HG02852 (cell line): Measurements from ENCODE around the gene PLD5.

ENCODE experiments used
- ATAC-seq: cut with Tn5 transposase; IDR thresholded peaks from one replicate; pipeline ENCODE4 v1.9.1; 2021; ENCODE audit warnings: mild to moderate bottlenecking, moderate library complexity; ENCODE audit not compliant: unreplicated experiment

PLD5 gene

GRCh38 chr1:242524571-242525359 is at the start of gene PLD5:
PLD5 (minus strand) TSS chr1:242524697.
- ATAC-seq: no peak

- ATAC-seq: no peak
Measured at GRCh38 chr1:242569867-242570266, 45.4 kb upstream of the PLD5 start.

GRCh38 chr1:242568666-242569065 is 44.2 kb upstream of the PLD5 start:
- no peak for ATAC-seq

GRCh38 chr1:242567596-242567995 is 43.1 kb upstream of the PLD5 start:
- ATAC-seq: no peak

GRCh38 chr1:242556759-242557158 is 32.3 kb upstream of the PLD5 start:
- ATAC-seq: no peak

GRCh38 chr1:242556276-242556675 is 31.8 kb upstream of the PLD5 start:
- no peak for ATAC-seq

- ATAC-seq: no peak
Measured at GRCh38 chr1:242554577-242554976, 30.1 kb upstream of the PLD5 start.

GRCh38 chr1:242546849-242547729 is 22.6 kb upstream of the PLD5 start:
- no peak for ATAC-seq

GRCh38 chr1:242546441-242546840 is 21.9 kb upstream of the PLD5 start:
- ATAC-seq: no peak

GRCh38 chr1:242544071-242544470 is 19.6 kb upstream of the PLD5 start:
- no peak for ATAC-seq

- ATAC-seq: no peak
Measured at GRCh38 chr1:242542271-242542670, 17.8 kb upstream of the PLD5 start.

GRCh38 chr1:242535986-242536385 is 11.5 kb upstream of the PLD5 start:
- ATAC-seq: no peak

GRCh38 chr1:242534753-242535152 is 10.3 kb upstream of the PLD5 start:
- ATAC-seq: no peak

- ATAC-seq: no peak
Measured at GRCh38 chr1:242530761-242531160, 6.3 kb upstream of the PLD5 start.

- ATAC-seq: no peak
Measured at GRCh38 chr1:242525769-242526168, 1.3 kb upstream of the PLD5 start.

GRCh38 chr1:242525360-242525722 is 844 bp upstream of the PLD5 start:
- ATAC-seq: no peak

- no peak for ATAC-seq
Measured at GRCh38 chr1:242523719-242524570, 552 bp downstream of the PLD5 start.

GRCh38 chr1:242522996-242523718 is 1.3 kb downstream of the PLD5 start:
- no peak for ATAC-seq

- no peak for ATAC-seq
Measured at GRCh38 chr1:242522304-242522945, 2.1 kb downstream of the PLD5 start.

- ATAC-seq: no peak
Measured at GRCh38 chr1:242515555-242515954, 8.9 kb downstream of the PLD5 start.
